ENCODE data around the gene TRPV2.

DNA sequence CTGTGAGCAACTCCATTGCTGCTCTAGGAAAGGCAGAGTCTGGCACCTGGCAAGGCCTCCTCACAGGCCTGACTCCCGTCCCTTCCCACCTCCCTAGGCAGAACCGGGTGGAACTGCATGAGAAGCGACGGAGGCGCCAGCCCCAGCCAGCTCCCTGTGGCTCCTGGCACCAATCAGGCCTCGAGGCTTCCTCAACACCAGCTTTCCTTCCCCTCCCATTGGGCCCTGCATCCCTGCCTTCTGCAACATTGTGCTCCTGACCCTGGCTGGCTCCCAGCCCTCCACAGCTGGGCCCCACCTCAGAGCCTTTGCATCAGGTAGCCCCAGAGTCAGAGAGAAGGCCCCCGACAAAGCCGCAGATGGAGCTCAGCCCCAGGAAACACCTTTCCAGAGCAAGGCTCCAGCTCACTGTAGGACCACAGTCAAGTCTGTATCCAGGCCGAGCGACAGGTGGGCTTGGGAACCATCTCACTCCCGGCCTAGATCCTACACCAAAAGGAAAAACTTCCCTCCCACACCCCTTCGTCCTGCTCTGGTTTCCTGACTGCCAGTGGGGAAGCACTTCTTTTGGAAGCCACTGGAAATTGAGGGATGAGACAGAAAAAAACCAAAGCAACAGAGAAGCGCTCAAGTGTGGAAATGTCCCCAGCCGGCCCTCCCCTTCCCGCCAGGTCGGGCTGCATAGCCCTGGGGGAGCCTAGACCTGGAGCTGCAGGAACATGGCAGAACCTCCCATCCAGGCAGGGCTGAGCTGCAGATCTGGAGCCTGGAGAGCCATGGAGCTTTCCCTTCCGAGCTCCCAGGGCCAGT lies 45.6 kb downstream of the TRPV2 start:
- TF ChIP-seq POLR2A (IDR thresholded peaks at IDR 0.05; ENCODE audit: low read depth, low read length) (no peak), POLR2AphosphoS5 (IDR thresholded peaks at IDR 0.05; ENCODE audit: low read depth, low read length) (no peak)
